Right renal pelvis (tissue), 4 donors: ENCODE results near the gene GSKIP. TPM values are rescaled to one million over a fixed set of nuclear protein-coding genes. Genes with fewer than 3 reads are reported as not detected.
"Not testable (repeated sequence)": the region's sequence is repeated elsewhere in the genome, so short reads cannot be mapped to it uniquely, and the experiment has no call there.

Source experiments
- DNase-seq, 4 donors: peaks; one replicate each; pipeline ENCODE4 v3.0.0-alpha.2; 2013; ENCODE audit warnings: low read depth in 4 of 4, low spot score in 3 of 4, missing footprints in 1 of 4
- polyA plus RNA-seq, 4 donors: library from polyadenylated mRNA; unstranded; fragments of 120-200 nt; gene quantifications; one replicate each; pipeline ENCODE4 v1.2.1, GENCODE V29; 2013; ENCODE audit not compliant: insufficient read length in 4 of 4

GSKIP gene
- polyA plus RNA-seq = 10 to 100 TPM; 30.1 to 35.1 (median 31.8) TPM

DNA sequence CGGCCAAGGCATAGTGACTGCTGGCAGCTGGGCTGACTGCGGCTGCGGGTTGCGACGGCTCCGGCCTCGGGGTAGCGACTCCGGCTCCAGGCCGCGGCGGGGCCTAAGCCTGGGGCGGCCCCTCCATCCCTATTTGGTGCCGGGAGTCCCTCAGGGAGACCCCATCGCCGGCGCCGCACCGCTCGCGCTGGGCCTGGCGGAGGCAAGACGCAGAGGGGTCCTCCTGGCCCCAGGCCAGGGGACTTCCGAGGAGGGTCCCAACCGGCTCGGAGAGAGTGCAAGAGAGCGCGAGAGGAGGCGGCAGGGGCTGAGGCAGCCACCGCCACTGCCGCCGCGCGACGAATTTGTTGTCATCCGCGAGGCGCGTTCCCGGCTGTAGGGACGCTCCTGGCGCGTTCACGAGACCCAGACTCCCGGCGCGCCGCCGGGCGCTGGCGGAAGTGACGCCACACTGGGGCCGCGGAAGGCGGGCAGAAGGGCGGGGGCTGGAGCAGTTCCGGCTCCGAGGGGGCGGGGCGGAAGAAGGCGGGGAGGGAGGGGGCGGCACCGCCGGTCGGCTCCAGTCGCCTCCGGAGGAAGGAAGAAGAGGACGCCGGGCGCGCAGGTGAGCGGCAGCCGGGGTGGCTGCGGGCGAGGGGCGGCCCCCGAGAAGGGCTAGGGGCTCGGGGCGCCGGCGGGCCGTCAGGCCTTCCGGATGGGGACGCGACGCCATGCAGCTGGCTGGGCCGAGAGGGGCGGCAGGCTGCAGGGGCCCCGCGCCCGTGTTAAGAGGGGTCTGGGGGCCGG lies at the start of gene GSKIP, which contains the start of gene ATG2B:
GSKIP (plus strand) TSS at position 562 of the 786 bp plus-strand sequence. CDS start 18,722 bp downstream, outside the sequence.
ATG2B (minus strand) TSS at position 377 of the 786 bp plus-strand sequence; CDS start at position 12, 365 bp downstream.
- DNase-seq = peak; percentile 87 to 91 (median 90)

DNA sequence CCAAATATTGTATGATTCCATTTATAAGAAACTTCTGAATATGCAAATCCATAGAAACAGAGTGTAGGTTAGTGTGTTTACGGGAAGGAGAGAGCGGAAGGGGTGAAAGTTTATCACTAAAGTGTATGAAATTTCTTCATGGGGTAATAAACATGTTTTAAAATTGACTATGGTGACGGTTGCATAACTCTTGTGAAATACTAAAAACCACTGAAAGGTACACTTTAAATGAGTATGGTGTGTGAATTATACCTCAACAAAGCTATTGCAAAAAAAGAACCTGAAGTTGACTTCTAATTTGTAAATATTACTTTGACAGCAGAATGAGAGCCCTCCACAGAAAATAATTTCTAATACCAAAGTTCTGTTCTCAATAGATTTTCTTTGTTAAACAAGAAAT lies 47.2 kb upstream of the GSKIP start:
- DNase-seq = no peak

DNA sequence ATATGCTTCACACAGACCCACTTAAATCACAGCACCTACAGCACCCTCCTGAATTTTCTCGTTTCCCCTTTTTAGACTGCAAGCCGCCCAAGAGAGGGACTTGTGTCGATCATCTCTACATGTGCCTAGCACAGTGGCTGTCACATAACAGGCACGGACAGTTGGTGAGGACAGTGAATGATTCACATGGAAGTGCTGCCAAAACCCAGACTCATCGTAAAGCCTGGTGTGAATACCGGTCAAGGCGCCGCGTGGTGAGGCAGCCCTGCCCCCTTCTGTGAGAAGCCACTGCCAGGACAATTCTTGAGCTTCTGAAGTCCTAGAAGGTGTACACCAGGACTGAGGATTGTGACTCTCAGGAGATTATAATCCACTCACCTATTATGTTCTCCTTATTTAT lies 44.5 kb upstream of the GSKIP start:
- DNase-seq = no peak

- no peak for DNase-seq
These were observed 42.7 kb upstream of the GSKIP start for GRCh38 chr14:96320605-96321004.

- DNase-seq = no peak
These were observed 39.1 kb upstream of the GSKIP start for GRCh38 chr14:96324219-96324618.

DNA sequence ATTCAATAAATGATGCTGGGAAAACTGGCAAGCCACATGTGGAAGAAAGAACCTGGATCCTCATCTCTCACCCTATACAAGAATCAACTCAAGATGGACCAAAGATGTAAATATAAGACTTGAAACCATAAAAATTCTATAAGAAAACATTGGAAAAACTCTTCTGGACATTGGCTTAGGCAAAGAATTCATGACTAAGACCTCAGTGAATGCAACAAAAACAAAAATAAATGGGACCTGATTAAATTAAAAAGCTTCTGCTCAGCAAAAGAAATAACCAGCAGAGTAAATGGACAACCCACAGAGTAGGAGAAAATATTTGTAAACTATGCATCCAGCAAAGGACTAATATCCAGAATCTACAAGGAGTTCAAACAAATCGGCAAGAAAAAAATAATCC lies 24.8 kb upstream of the GSKIP start:
- DNase-seq = no peak

DNA sequence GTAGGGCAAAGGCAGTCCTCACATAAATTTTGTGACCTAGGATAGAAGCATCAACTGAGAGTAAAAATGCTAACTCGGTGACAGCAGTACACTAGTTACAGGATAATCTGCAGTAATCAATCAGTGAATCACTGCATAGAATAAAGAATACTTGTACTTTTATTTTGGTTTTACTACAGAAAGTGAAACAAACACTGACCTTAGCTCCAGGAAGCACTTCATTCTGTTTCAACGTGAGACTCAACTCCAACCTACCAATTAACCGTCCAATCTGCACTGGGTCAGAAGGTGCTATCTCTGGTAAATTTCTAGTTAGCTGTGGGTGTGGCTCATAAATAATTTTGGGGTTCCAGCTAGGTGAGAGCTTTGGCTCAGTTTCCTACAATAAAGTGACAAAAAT lies 22.0 kb upstream of the GSKIP start:
- no peak for DNase-seq

GRCh38 chr14:96345669-96346068 lies 17.7 kb upstream of the GSKIP start:
- DNase-seq = no peak

DNA sequence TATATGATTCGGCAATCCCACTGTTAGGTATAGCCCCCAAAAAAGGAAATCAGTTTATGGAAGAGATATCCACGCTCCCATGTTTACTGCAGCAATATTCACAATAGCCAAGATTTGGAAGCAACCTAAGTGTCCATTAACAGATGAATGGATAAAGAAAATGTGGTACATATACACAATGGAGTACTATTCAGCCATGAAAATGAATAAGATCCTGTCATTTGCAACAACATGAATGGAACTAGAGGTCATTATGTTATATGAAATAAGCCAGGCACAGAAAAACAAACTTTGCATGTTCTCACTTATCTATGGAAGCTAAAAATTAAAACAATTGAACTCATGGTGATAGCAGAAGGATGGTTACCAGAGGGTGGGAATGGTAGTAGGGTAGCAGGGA lies 15.4 kb upstream of the GSKIP start:
- not testable (repeated sequence) for DNase-seq

GRCh38 chr14:96349286-96350075 lies 13.8 kb upstream of the GSKIP start:
- DNase-seq = no peak

DNA sequence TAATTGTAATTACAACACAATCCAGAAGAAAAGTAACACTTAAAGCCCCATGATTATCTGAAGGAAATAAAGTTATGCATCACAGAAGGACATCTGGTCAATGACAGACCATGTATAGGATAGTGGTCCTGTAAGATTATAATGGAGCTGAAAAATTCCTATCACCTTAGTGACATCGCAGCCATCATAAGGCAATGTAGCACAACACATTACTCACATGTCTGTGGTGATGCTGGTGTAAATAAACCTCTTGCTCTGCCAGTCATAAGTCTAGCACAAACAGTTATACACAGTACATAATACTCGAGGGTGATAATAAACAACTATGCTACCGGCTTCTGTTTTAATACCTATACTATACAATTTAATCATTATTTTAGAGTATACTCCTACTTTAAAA lies 11.3 kb upstream of the GSKIP start:
- no peak for DNase-seq

- DNase-seq = no peak
These were observed 10.6 kb upstream of the GSKIP start for GRCh38 chr14:96352708-96353107.

DNA sequence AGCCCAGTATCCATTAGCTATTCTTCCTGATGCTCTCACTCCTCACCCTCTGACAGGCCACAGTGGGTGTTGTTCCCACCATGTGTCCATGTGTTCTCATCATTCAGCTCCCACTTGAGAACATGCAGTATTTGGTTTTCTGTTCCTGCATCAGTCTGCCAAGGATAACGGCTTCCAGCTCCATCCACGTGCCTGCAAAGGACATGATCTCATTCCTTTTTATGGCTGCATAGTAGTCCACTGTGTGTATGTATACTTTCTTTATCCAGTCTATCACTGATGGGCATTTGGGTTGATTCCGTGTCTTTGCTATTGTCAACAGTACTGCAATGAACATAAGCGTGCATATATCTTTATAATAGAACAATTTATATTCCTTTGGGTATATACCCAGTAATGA lies 9.1 kb upstream of the GSKIP start:
- DNase-seq = no peak

DNA sequence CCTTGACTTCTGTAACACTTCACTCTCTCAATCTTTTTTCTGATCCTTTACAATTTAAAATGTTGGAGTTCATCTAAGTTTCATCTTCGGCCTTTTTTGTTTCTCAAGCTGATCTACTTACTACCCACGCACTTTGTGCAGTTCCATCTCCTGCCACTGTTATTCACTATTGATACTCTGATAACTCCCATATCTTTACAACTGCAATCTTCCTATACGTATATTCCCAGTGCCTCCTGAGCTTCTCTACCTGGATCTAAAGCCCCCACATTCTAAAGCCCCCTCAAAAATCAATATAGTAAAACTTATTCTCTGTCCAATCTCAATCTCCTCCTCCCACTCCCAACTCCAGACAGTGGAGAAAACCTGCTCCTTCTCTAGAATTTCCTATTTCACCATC lies 6.1 kb upstream of the GSKIP start:
- no peak for DNase-seq

DNA sequence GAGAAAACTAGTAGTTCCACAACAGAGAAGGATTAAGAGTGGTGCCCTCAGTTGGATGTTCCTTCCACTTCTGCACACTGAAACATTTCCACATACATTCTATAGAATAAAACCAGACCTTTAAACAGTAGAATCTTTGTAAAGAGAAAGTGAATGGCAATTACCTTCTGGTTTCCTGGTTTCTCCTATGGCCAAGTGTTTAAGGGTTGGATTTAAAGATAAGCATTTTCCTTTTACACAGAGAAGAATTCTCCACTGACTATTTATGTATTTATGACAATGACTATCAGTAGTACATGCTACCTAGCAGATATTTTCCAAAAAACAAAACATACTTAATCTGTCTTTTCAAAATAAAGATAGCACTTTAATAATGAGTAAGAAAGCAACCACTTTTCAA lies 3.4 kb upstream of the GSKIP start:
- DNase-seq = no peak

- DNase-seq = peak in 3 of 4 donors; percentile 18 to 23 (median 20)
These were observed 1.0 kb upstream of the GSKIP start for GRCh38 chr14:96362071-96362964.

DNA sequence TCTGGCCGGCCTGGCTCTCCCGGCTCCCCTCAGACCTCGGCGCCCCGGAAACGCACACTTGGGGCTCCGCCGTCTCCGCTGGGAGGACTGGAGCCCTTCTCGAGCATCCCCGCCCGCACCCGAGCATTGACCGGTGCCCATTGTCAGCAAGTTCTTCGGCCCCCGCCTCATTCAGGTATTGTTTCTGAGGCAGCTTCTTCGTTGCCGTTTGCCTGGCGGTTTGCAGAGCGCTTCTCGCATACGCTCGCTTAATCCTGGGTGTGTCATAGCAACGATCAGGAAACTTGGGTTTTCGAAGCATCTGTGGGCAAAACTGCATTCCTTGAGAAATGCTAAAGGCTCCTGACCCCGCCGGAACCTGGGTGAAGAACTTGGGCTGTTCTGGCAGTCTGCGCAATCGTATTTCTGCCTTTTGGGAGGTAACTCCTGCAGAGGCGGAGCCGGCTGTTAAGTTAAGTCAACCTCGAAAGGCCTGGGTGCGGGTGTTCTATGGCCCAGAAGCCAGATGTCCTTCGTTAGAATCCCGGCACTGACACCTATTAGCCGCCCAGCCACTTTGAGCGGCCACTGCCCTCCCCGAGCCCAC lies 518 bp downstream of the GSKIP start:
- DNase-seq = peak in 3 of 4 donors; percentile 18 to 25 (median 20)

DNA sequence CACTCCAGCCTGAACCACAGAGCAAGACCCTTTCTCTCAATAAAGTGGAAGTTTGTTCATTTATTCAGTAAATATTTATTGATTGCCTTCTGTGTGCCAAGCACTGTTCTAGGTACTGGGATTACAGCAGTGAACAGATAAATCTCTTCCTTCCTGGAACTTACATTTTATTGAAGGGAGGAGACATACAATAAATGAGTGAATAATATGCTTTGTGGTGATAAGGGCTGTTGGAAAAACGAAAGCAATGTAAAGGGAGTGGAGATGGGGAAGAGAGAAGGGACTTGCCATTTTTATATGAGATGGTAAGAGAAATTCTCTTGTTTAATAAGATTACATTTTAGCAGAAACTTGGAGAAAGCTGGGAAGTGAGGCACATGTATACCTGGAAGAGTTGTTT lies 1.6 kb downstream of the GSKIP start:
- DNase-seq = no peak

- DNase-seq = no peak
These were observed 5.2 kb downstream of the GSKIP start for GRCh38 chr14:96368534-96368933.

GRCh38 chr14:96370528-96370927 lies 7.2 kb downstream of the GSKIP start:
- DNase-seq = no peak
